GM18499 (cell line): ENCODE data around the gene CRABP1.

ENCODE experiments used
- ATAC-seq: cut with Tn5 transposase; IDR thresholded peaks from one replicate; pipeline ENCODE4 v1.9.1; 2021; ENCODE audit warnings: moderate number of reproducible peaks; ENCODE audit not compliant: insufficient read depth, unreplicated experiment

The CRABP1 gene

GRCh38 chr15:78316283-78317083 is 23.7 kb upstream of the CRABP1 start:
- ATAC-seq, result no peak

DNA sequence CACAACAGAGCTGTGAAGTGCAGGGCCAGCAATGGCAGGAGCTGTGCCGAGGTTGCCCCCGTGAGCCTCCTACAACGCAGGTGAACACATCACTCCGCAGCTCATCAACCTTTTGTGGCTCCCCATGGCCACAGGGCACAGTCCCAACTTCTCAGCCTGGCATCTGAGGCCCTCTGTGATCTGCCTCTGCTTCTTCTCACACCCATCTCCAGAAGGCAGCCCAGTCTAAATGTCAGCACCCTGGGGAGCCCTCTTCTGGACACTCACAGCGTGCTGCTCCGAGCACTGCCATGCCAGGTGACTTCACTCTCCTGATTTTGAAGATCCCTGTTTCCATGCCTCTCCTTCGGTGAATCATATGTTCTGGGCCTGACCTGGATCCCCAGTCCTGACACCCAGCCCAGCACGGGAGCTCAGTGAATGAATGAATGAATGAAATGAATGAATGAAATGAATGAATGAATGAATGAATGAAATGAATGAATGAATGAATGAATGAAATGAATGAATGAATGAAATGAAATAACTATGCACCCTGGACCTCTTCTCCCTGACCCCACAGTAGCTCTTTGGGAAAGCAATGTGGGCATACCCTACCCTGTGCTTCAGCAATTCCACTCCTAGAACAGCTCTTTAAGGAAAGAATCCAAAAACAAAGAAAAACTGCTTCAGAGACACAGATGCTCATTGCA is 22.9 kb upstream of the CRABP1 start:
- ATAC-seq, result no peak

- no peak for ATAC-seq
Measured at GRCh38 chr15:78319588-78319987, 20.6 kb upstream of the CRABP1 start.

- no peak for ATAC-seq
Measured at GRCh38 chr15:78320183-78320582, 20.0 kb upstream of the CRABP1 start.

DNA sequence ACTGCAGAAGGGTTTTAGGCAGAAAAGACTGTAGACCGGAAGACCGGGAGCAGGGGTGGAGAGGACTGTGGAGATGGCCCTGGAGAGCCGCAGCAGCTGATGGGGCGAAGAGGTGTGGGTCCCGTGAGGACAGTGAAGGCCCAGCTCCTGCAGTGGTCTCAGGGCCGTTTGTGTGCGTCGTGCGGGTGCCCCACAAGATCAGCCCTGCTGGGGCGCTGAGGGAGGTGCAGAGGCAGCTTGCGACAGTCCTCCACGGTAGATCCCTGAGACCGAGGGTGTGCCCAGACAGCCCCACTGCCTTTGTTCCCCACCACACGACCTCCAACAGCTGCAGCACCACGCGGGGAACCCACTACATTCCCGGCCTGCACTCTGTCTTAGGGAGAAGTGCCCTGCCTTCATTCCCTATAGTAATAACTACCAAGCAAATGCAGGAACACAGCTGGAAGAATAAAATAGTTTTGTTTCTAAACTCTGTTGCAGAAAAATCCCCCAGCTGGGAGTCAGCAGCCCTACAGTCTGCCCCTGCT is 19.0 kb upstream of the CRABP1 start:
- ATAC-seq, result no peak

DNA sequence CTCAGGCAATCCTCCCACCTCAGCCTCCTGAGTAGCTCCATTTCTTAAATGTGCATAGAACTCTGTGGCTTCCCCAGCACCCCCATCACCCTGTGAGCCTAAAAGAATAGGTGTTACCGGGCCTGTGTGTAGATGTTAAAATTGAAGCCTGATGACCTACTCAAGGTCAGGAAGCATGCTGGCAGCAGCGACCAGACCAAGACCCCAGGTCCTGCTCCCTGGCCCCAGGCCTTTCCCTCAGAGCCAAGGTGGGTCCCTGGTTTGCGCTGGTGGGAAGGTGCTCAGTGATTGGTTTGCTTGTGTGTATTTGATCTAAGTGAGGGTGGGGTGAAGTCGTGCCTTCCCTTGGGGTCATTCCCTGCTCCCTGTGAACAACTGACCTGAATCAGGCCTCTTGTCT is 18.4 kb upstream of the CRABP1 start:
- ATAC-seq, result no peak

DNA sequence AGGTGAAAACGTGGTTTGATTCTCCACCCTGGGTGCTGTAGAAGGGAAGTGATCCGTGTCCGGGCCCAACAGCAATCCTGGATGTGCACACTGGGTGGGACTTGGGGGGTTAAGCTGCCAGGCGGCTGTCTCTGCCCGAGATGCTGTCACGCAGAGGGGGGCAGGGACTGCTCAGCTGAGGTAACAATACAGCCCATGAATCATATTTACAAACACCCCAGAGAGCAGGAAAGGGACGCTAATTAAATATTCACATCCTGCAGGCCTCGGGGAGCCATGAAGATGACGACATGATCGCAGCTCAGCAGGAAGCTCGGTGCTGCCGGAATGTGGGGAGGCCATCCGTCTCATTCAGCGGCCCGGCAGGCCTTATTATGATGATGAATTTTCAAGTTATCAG is 17.9 kb upstream of the CRABP1 start:
- ATAC-seq, result no peak

GRCh38 chr15:78322724-78323521 is 17.2 kb upstream of the CRABP1 start:
- no peak for ATAC-seq

DNA sequence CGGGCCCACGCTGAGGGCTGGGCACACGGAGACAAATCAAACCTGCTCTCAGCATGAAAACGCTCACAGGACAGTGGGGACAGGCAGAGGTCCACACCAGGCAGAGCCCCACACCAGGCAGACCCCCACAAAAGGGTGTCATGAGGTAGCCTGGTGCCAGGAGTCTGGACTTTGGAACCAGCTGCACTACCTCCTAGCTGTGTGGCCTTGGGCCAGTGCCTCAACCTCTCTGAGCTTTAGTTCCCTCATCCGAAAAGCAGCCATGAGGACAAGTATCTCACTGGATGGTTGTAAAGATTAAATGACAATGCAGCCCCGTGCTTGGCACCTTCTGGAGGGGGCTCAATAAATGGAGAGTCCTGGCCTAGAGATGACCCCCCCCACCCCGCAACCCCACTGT is 16.5 kb upstream of the CRABP1 start:
- no peak for ATAC-seq

DNA sequence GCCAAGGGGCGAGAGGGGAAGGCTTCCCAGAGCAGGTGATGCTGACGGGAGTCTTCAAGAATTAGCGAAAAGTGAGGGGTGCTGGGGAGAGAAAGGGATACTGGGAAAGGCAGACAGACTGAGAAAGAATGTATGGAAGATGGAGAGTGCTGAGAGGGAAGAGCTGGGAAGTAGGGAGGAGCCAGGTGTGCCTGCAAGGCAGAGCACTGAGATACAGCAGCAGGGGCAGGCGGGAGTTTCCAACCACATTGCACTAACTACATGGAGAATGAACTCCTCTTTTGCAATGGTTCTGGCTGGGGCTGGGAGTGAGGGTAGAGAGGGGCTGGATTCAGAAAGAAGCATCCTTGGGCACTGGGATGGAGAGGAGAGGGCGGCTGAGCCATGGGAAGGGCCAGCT is 16.0 kb upstream of the CRABP1 start:
- no peak for ATAC-seq

DNA sequence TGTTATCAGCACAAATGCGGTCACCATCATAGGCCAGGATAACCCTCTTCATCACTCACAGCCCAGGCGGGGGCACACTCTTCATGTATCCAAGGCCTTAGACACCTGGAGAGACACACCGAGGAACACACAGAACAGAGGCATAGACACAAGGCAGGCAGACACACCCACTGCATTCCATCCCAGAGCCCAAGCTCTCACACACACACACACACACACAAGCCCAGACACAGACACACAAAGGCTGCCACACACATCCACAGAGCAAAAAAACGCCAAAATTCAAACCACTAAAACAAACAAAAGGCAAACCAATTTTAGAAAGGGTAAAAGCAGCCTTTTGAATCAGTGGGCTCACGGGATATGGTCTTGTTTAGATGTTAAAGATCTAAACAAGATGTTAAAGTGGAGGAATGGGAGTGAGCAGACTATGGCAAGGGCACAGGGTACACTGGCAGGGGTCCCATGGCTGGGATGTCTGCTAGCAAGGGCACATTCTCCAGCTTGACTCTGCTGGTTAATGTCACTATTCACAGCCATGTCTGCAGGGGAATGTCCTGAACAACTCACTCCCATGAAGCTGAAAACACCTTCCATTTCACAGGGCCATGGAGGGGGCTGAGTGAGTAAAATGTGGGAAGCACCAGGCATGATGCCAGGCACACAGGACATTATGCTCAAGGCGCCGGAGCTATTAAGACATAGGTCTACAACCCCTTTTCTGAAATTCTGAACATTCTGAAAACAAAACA is 14.9 kb upstream of the CRABP1 start:
- ATAC-seq, result no peak

DNA sequence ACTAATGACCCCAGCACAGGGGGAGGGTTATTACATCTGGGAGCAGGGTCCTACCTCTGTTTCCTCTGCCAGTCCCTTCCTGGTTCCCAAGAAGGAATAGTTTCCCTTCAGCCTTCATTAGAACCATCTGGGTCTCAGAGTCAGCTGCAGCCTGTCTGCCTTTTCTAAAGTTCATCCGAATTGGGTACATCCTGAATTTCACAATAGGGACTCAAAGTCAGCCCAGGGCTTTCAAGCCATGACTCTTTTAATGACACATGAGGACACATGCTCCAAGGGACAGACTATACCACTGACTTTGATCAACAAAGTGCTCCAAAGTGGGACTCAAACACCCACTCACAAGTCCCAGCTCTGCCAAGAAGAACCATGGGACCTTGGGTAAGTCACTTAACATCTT is 12.7 kb upstream of the CRABP1 start:
- ATAC-seq, result no peak

DNA sequence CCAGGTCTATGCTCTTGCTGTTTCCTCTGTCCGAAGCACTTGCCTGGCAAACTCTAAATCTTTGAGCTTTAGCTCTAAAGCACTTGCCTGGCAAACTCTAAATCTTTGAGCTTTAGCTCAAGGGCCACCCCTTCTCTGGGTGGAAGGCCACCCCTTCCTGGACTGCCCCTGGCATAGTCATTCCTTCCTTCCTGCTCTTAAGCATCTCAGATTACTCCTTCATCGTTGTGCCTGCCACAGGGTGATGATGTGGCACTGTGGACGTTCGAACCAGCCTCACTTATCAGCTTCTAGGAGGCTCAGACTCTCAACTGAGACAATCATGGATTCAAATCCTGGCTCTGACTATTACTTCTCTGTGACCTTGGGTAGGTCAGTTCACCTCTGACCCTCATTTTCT is 10.5 kb upstream of the CRABP1 start:
- no peak for ATAC-seq

DNA sequence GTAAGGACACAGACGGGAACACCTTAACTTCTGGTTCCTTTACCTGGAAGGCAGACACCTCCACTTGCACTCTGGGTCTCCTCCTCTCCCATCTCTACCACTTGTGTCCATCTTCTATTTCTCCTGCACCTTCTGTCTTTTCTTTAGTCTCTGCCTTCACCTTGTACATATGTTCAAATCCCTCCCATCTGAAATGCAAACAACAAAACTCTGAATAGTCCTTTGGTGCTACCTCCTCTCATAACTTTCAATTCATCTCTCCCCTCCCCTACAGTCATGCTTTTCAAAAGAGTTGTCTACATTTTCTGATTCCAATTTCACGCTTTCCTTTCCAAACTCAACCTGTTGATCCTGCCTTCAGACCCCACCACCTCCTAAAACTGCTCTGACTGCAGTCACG is 5.3 kb upstream of the CRABP1 start:
- ATAC-seq, result no peak

DNA sequence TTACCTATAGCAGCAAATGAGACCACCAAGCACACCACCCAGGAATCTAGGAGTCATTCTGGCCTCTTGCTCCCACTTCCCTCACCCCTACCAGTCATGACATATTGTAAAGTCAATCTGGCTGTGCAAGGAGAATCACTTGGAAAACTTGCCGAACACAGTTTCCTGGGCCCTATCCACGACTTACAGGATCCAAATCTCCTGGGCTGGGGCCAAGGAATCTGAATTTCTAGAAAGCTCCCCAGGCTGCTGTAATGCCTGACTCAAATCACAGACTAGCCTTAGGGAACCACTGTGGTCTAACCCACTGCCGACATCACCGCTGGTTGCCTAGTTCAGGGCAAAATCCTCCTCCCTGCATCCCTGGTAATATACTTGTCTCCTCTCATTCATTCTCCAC is 4.2 kb upstream of the CRABP1 start:
- ATAC-seq, result no peak

- ATAC-seq, result no peak
Measured at GRCh38 chr15:78338781-78339180, 1.4 kb upstream of the CRABP1 start.

DNA sequence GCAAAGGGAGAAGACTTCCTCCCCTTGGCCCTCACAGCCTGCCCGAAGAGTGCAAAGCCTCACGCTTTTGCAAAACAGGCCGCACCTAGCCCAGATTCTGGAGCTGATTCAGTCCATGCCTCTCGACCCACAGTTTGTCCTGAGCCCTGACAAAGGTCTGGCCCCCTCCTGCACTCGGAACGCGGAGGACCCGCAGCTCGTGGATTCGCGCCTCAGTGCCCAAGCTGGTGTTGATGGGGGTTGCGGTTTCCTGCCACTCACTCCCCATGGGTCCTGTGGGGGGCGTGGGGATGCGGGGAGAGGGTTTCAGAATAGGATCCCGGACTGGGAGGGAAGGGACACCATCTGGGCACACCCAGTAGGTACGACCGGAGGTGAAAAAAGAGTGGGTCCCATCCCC is 594 bp upstream of the CRABP1 start:
- ATAC-seq, result no peak

GRCh38 chr15:78341057-78341987 is 1.2 kb downstream of the CRABP1 start:
- no peak for ATAC-seq

- no peak for ATAC-seq
Measured at GRCh38 chr15:78342021-78342420, 1.9 kb downstream of the CRABP1 start.
